Loucy (cell line): Measurements from ENCODE around the gene GRWD1.

Experiments
- H2AFZ ChIP-seq: fragments of 200-600 bp; sonication (generic); 2 replicates; pipeline ENCODE4 v1.6.0; 2016; ENCODE audit warnings: antibody characterized with exemption, mild to moderate bottlenecking, low read length, moderate library complexity
- H3F3A ChIP-seq: fragments of 200-600 bp; 2 replicates; pipeline ENCODE4 v1.6.0; 2016; ENCODE audit warnings: antibody characterized with exemption, low read depth, mild to moderate bottlenecking
- H3K27me3 ChIP-seq: fragments of 200-600 bp; sonication (generic); 2 replicates; pipeline ENCODE4 v1.6.1; 2014; ENCODE audit warnings: low read length, mild to moderate bottlenecking; ENCODE audit not compliant: insufficient read depth, poor library complexity, severe bottlenecking
- H3K36me3 ChIP-seq: fragments of 200-600 bp; sonication (generic); 2 replicates; pipeline ENCODE4 v1.6.1; 2016; ENCODE audit warnings: low read length; ENCODE audit not compliant: insufficient read depth
- H3K4me1 ChIP-seq: fragments of 200-600 bp; sonication (generic); 2 replicates; pipeline ENCODE4 v1.5.1; 2014; ENCODE audit warnings: low read length, mild to moderate bottlenecking; ENCODE audit not compliant: insufficient read depth, poor library complexity, severe bottlenecking
- H3K4me2 ChIP-seq: fragments of 200-600 bp; sonication (generic); 2 replicates; pipeline ENCODE4 v1.6.0; 2014; ENCODE audit warnings: antibody characterized with exemption, low read length, low read depth, mild to moderate bottlenecking; ENCODE audit not compliant: poor library complexity, severe bottlenecking
- H3K4me3 ChIP-seq: fragments of 200-600 bp; sonication (generic); 2 replicates; pipeline ENCODE4 v1.5.1; 2014; ENCODE audit warnings: low read length, mild to moderate bottlenecking, mixed read lengths; ENCODE audit not compliant: poor library complexity, severe bottlenecking
- H3K79me2 ChIP-seq: fragments of 200-600 bp; sonication (generic); 2 replicates; pipeline ENCODE4 v1.6.1; 2014; ENCODE audit warnings: low read length; ENCODE audit not compliant: insufficient read depth
- H3K9ac ChIP-seq: fragments of 200-600 bp; sonication (generic); 2 replicates; pipeline ENCODE4 v1.6.0; 2014; ENCODE audit warnings: mild to moderate bottlenecking, low read depth, low read length, moderate library complexity; ENCODE audit not compliant: poor library complexity, severe bottlenecking
- H3K9me2 ChIP-seq: fragments of 200-600 bp; sonication (generic); replicated peaks from 2 replicates; pipeline ENCODE4 v1.6.1; 2016; ENCODE audit warnings: low read depth, low read length, mixed read lengths
- H3K9me3 ChIP-seq: fragments of 200-600 bp; sonication (generic); 2 replicates; pipeline ENCODE4 v1.6.1; 2014; ENCODE audit warnings: mild to moderate bottlenecking, antibody characterized with exemption, low read length, low read depth; ENCODE audit not compliant: insufficient read depth
- H4K20me1 ChIP-seq: fragments of 200-600 bp; sonication (generic); 2 replicates; pipeline ENCODE4 v1.6.0; 2014; ENCODE audit warnings: antibody characterized with exemption, low read length, mild to moderate bottlenecking; ENCODE audit not compliant: insufficient read depth, poor library complexity, severe bottlenecking
- CTCF ChIP-seq: fragments of 200-600 bp; sonication (generic); conservative IDR thresholded peaks from 2 replicates; pipeline ENCODE4 v1.5.1; 2014; ENCODE audit warnings: mild to moderate bottlenecking, antibody characterized with exemption, low read length
- EZH2phosphoT487 ChIP-seq: fragments of 200-600 bp; IDR thresholded peaks from 2 replicates; pipeline ENCODE4 v1.6.1; 2018; ENCODE audit warnings: antibody characterized with exemption, mild to moderate bottlenecking, moderate library complexity, borderline replicate concordance

The GRWD1 gene

GRCh38 chr19:48436586-48436985 is 9.2 kb upstream of the GRWD1 start:
- no peak for TF ChIP-seq EZH2phosphoT487
- no peak for TF ChIP-seq CTCF
- H3K9me3 ChIP-seq, result no peaks in the 10 kb centered on the region
- H3K4me3 ChIP-seq, result no peak overlapping the region

GRCh38 chr19:48441360-48442050 is 4.3 kb upstream of the GRWD1 start:
- Histone ChIP-seq H4K20me1 (peaks cover 5% of the 10 kb centered on the region), H3K36me3 (no peaks in the 10 kb centered on the region), H3K4me3 (no peak overlapping the region), H3F3A (no peaks in the 10 kb centered on the region), H3K4me1 (peaks cover 11% of the 10 kb centered on the region), H3K9me3 (no peaks in the 10 kb centered on the region), H3K9me2 (no peaks in the 10 kb centered on the region), H3K4me2 (no peak overlapping the region), H2AFZ (no peak overlapping the region), H3K27me3 (no peaks in the 10 kb centered on the region), H3K79me2 (peaks cover 6% of the 10 kb centered on the region), H3K9ac (no peak overlapping the region)
- TF ChIP-seq EZH2phosphoT487, result no peak
- no peak for TF ChIP-seq CTCF

More at GRCh38 chr19:48436586-48436985, 9.2 kb upstream of the GRWD1 start:
- H3F3A ChIP-seq, result no peaks in the 10 kb centered on the region
- H2AFZ ChIP-seq, result no peak overlapping the region
- H3K36me3 ChIP-seq, result no peaks in the 10 kb centered on the region
- H3K4me2 ChIP-seq, result no peak overlapping the region
- H4K20me1 ChIP-seq, result no peaks in the 10 kb centered on the region
- no peaks in the 10 kb centered on the region for H3K27me3 ChIP-seq
- H3K4me1 ChIP-seq, result no peaks in the 10 kb centered on the region
- no peaks in the 10 kb centered on the region for H3K79me2 ChIP-seq
- no peaks in the 10 kb centered on the region for H3K9me2 ChIP-seq
- H3K9ac ChIP-seq, result no peak overlapping the region

- no peak overlapping the region for H2AFZ ChIP-seq
Measured at GRCh38 chr19:48442116-48443035, 3.4 kb upstream of the GRWD1 start.

More at GRCh38 chr19:48442116-48443035, 3.4 kb upstream of the GRWD1 start:
- no peaks in the 10 kb centered on the region for H3K27me3 ChIP-seq
- no peaks in the 10 kb centered on the region for H3K9me3 ChIP-seq
- no peaks in the 10 kb centered on the region for H3K9me2 ChIP-seq
- no peak for TF ChIP-seq CTCF
- TF ChIP-seq EZH2phosphoT487, result no peak
- H3K9ac ChIP-seq, result no peak overlapping the region
- no peak overlapping the region for H3K4me2 ChIP-seq
- no peaks in the 10 kb centered on the region for H3K36me3 ChIP-seq
- peaks cover 14% of the 10 kb centered on the region for H3K79me2 ChIP-seq
- no peak overlapping the region for H3K4me3 ChIP-seq
- H3K4me1 ChIP-seq, result peaks cover 11% of the 10 kb centered on the region
- peaks cover 7% of the 10 kb centered on the region for H4K20me1 ChIP-seq
- no peaks in the 10 kb centered on the region for H3F3A ChIP-seq
